Glomerular endothelial cell (primary cell): ENCODE measurements around the gene CEP152. TPM values are rescaled to one million over a fixed set of nuclear protein-coding genes. Genes with fewer than 3 reads are reported as not detected.
"Not testable (repeated sequence)": the region's sequence is repeated elsewhere in the genome, so short reads cannot be mapped to it uniquely, and the experiment has no call there.

Source experiments
- DNase-seq: peaks from one replicate; pipeline ENCODE4 v3.0.0-alpha.2; 2011; ENCODE audit warnings: low read depth, low spot score; ENCODE audit errors: extremely low read depth
- total RNA-seq: library from RNA; depleted of rRNA; stranded (reverse); fragments of >200 nt; gene quantifications from 2 replicates; pipeline ENCODE4 v1.2.3, GENCODE V29; 2015

Gene CEP152
- total RNA-seq, 1 donor from 2014 or later, result 3.9 TPM

DNA sequence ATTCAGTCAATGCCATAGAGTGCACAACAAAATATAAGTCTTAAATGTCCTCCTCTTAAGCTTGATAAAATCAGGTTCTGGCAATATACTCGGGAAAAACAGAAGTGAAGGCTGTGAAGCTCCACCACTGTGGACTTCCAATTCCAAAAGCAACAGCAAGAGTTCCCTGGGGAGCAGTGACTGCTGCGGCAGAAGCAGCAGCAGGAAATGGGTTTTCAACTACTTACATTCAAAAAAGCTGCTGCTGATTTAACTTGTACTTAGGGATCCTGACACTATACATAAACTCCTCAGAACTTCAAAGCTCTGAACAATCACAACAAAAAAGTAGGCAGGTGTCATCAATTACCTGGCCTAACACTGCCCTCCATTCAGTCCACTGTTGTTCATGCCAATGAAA lies 4.7 kb downstream of the CEP152 start:
- DNase-seq, result no peak

DNA sequence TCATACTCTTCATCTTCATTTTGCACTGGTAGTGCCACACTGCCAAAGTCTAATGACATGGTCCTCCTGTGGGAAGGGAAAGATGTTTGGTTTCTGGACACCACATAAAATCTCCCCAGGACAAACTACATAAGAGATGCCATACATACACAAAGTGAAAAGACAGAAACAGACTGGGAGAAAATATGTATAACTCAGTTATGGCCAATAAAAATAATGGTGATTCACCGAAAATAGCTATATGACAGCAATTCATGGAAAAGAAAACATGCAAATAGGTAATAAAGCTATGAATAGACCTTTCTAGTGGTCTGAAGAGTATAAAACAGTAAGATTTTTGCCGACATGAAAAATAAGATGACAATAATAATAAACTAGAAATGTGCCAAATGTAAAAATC lies 5.3 kb downstream of the CEP152 start:
- DNase-seq, result no peak

DNA sequence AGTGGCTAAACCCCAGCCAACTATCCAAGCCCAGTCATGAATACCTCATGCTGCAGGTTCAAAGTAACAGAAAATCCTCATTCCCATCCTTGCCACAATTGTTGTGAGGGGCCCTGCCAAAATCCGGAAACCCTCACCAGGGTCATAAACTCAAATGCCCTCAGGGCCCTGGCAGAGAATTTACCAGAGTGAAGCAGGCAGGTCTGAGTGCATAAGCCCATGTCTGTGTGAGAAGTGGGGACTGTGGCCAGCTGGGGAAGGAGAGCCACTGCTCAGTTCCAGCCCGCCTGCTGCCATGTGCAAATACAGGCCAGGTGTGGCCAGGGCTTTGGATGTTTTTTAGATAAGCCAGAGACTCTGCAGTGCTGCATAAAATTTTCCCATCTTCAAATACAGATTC lies 7.0 kb downstream of the CEP152 start:
- DNase-seq, result no peak

DNA sequence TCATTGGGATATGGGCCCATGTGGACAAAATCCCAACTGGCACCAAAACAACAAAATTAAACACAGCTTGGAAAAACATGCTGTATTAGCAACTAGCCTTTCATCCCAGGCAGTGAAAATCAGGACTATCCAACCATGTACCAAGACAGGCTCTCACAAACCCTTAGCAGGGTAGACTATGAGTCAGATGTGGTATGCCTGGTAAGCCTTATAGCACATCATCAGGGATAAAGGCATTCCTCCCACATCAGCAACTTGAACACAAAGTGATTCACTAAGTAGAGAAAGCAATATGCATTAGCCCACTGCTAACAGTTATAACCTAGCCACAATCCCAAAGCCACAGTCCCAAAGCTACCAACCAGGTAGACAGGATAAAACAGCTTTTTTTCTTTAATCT lies 8.0 kb downstream of the CEP152 start:
- DNase-seq, result no peak

DNA sequence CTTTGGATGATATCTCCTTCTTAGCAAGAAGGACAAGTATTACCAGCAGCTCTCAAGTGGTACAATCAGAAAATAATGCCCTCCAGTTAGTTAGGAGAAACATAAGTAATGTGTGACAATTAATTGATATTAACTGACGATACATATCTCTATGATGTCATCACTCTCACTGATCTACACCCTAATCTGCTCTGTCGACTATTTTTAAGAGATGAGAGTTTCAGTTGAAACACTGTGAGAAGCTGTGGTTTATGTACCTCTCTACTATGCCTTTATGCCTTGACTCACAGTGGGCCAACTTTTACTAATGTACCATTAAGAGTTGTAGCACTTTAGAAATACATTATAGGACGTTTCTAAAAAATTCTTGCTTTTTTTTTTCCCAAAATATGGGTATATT lies 8.6 kb downstream of the CEP152 start:
- DNase-seq, result no peak

DNA sequence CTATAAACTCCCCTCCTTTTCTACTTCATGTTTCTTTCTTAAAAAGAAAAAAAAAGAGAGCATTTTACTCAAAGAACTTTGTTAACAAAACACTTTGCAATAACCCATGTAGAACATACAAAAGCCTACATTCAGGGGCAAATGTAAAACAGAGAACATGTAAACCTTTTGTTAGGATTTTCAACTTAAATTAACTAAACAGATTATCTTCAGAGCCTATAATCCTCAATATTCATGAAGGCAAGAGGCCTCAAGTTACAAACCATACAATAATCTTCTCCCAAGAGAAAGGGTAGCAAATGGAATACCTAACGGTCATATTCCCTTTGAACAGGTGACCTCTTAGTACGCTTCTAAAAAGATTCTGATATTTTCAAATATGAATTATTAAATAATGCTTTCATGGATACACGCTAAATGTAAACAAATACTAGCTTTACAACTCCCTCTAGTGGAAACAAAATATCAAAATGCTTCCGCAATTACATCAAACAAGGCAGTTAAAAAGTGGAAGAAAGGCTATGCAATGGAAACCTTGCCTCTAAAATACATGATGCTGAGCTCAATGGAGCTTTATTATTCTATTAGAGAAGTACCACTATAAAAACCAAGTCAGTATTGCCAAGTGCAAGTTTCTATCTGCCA lies 9.9 kb downstream of the CEP152 start:
- DNase-seq, result peak; percentile 47

DNA sequence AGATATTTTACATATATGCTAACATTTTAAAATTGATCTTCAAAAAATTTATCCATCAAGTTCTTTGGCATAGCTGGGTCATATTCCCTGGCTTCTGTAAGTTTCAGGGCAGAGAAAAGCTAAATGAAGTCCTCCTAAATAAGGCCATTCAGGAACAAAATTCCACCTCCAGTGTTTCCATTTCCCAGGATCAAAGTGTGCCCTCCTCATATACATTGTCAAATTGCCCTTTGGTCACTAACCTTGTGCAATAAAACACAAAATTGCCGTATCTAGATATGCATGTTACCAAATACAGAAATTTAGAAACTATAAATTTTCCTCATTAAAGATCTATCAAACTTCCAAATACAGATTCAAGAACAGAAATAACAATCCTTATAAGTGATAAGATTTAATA lies 10.6 kb downstream of the CEP152 start:
- no peak for DNase-seq

DNA sequence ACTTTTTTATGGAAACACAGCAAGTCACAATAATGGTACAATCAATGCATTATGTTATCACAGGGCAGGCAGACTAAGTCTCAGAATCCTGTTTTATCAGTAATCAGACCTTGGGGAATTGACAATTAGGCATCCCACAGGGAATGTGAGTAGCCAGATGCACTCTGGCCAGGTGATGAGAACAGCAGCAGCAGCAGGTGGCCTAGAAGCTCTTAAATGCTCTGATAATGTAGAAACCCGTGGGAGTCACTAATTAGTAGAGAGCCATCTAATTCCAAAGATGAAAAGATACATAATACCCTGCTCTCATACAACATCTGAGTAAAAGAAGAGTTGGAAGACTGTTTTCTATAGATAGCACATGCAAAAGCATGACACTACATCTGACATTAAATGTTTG lies 12.6 kb downstream of the CEP152 start:
- DNase-seq, result no peak

DNA sequence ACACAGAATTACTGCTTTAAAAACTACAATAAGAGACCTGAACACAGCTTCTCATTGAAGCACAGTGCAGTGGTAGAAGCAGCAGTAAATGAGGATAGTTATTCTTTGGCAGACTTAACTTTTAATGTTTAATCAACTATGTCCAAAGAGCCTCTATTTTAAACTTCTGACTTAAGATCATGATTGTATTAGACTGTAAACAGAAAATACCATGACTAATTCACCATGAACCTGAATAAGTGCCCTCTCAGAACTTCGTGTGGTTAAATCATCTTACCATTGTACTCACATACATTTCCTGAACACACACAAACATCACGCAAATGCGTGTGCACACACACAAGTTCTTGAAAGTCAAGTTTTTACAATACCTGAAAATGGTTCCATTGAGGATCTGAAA lies 13.9 kb downstream of the CEP152 start:
- no peak for DNase-seq

DNA sequence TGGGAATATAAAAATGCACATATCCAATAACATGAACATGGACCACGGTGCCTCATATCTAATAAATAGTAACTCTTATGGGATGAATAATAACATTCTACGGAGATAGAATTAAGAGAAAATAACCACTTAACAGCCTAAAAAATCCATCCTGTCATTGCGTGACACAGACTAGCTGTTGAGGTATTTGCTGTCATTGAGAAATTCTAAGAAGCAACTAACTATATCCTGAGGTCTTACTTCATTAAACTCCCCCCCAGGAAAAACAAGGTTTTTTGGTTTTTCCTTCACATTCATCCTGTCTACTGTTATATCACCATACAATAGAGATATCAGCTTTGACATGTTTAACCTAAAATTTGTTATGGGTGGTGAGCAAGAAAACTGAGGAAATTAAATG lies 14.3 kb downstream of the CEP152 start:
- DNase-seq, result no peak

DNA sequence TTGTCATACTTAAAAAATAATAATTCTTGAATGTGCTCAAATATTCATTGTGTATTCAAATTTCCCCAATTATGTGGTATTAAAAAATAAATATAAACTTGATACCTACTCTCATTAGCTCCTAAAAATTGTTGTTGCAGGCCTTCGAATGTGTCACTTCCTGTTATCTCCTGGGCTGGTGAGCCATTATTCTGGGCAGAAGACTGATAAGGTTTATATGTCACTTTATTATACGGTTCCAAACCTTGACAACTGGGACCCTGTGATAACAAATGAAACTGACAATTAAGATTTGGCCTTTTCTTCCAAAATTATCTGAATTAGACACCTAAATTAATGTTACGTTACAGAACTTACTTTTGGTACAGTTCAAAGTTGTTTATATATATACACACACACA lies 15.0 kb downstream of the CEP152 start:
- no peak for DNase-seq

DNA sequence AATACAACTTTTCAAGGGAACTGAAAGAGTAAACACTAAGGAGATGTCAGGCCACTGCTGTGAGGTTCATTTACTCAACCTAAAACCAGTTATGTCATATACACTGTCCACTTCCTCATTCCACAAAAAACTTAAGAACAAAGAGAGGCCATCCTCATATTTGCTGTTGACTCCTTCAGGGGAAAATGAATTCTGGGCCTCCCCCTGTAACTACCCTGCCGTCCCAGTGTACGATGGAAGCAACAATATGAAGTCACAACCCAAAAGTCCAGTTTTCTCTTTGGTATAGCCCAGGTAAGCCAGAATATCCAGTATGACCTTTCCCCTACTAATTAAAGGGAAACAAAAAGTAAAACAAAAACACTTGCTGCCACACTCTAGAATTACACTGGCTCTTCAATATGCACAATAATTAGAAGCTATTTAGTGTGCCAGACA lies 16.2 kb downstream of the CEP152 start:
- DNase-seq, result no peak

DNA sequence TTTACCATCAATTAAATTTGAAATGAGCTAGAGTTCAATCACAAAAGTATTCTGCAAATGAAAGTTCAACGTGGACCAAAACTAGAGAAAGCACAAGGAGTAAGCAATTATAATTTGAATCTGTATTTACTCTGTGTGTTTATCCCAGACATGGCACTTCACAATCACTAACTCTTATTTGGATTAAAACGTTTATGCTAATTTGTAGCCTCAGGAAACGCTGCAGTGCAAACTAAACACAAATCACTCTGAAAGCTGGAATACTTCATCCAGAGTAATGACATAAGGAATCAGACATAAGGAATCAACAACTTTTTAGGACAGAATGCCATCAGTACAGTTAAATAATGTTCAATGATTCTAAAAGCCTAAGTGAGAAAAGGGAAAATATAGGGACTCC lies 18.5 kb downstream of the CEP152 start:
- DNase-seq, result no peak

DNA sequence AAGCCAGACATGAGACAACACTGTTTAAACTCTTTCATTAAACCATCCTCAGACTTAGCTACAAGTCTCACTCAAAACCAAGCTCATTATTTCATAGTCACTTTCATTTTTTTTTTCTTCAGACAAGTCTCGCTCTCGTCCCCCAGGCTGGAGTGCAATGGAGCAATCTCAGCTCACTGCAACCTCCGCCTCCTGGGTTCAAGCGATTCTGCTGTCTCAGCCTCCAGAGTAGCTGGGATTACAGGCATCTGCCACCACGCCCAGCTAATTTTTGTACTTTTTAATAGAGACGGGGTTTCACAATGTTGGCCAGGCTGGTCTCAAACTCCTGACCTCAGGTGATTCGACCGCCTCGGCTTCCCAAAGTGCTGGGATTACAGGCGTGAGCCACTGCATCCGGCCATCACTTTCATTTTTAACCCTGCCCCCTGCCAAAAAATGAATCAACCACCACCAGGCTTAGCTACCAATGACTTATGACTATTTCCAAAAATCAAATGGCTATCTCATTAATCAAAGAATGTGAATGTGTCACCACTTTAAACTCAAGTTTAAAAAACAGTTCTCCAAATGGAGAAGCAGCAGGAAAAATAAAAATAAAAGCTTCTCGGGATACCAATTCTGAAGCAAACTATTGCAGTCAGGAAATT lies 20.3 kb downstream of the CEP152 start:
- DNase-seq, result not testable (repeated sequence)

DNA sequence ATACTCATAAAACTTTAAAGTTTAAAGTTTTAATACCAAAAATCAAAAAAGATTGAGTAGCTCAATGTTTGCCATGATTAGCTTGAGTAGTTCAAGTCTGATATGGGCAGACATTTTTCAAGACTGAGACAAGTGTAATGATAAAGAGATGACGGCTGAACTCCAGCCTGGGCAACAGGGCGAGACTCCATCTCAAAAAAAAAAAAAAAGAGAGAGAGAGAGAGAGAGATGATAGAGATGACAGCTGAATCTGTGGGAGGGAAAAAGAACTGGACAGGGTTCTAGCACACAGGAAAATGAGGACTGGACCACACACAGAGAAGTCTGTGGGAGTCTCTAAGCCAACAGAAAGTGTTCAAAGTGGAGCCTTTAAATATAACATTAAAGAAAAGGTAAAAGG lies 25.2 kb downstream of the CEP152 start:
- no peak for DNase-seq

DNA sequence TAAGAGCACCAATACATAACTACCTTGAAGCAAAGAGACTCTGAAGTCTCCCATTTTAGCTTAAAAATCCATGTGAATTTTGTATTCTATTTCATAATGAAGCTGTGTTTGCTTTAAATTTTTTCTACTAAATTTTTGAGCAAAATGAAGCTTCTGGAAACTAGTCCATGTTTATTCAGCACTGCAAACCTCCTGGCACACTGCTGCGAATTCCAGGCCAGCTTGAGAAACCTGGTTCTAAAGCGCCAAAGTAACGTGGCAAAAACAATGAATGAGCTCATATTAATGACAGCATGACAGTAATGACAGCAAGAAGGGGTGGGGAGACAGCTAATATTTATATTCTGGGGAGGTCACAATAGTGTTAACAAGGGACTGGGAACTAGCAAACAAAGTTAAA lies 25.7 kb downstream of the CEP152 start:
- no peak for DNase-seq

DNA sequence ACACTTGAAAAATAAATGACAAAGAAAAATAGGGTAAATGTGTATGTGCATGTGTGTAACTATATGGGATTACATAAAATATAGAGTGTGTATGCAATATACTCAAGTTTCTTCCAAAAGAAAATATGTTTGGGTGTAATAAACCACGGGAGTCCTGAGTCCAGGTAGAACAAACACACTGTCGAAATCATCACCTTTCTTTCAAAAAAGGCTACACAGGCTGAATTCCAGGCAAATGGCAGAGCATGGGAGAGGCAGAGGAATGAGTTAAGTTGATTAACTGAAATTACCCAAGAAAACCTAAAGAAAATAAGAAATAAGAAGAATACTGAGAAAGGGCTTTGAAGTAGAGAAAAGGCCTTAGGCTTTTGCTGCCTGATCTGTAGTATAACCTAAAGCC lies 26.1 kb downstream of the CEP152 start:
- DNase-seq, result no peak

DNA sequence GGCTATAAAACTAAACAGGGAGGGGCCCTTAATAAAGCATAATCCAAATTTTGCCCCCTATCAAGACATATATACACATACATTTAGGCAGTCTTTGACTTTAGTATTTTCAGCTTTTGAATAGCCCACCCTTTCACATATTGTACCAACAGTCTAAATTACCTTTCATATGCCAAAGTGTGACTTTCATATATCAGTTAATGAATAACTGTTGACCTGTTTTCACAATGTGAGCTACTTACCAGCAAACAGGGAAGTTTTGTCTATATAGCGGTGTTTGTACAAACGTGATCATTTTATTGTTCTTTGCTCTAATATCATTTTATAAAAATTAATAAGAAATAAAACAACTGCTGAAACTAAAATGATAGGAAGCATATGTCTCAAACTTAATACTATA lies 28.0 kb downstream of the CEP152 start:
- no peak for DNase-seq

DNA sequence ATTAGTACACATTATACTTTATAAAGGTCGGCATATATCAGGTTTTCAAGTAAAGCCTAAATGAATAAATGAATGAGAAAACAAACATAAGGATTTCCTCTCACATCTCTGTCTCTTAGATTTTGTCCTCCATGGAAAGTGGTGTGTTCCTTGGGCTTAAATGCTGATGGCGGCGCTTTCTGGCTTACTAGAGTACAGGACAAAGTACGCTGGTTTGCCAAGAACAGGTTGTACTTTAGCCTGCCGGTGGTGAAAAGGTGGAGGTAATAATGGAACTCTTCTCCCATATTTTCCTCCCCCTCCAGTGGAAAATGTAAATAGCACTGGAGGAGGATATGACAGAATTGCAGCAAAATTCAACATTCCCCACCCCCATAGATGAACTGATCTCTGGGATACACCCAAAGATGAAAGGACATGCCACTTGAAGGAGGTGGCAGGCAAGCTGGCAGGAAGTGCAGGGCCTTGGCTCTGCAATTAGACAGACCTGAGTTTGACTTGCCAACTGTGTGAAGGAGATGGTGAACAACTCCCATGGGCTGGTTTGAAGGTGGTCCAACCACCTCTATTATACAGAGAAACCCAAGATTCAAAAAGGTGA lies 29.3 kb downstream of the CEP152 start:
- DNase-seq, result no peak

DNA sequence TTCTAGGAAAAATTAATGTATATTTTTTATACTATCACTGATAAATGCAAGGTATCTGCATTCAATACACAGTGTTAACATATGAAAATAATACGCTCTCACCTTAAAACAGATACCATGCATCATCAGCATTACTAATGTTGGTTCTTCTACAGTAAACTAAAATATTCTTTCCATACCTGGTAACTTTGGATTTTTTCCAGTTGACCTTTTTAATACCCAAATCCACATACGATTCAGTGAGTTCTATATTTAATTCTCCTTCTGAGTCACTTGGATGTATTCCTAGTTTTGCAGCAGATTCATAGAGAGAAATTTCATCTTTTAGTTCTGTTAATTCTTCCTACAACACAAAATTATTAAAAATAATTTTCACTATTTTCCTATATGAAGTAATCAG lies 29.9 kb downstream of the CEP152 start:
- no peak for DNase-seq

DNA sequence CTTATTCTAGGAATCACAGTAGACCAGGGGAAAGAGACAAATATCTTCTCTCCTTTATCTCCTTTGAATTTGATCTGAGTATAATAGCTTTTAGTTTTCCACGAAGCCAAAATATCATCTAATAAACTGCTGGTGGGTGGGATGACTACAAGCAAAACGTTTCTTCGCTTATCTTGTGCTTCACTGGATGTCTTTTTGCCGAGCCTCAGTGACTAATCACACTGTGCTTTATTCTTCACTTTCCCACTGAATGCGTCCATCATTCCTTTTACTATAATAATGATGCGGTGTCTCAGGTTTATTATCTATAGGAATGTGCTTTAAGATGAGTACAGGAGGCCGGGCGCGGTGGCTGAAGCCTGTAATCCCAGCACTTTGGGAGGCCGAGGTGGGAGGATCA lies 32.5 kb downstream of the CEP152 start:
- DNase-seq, result no peak

DNA sequence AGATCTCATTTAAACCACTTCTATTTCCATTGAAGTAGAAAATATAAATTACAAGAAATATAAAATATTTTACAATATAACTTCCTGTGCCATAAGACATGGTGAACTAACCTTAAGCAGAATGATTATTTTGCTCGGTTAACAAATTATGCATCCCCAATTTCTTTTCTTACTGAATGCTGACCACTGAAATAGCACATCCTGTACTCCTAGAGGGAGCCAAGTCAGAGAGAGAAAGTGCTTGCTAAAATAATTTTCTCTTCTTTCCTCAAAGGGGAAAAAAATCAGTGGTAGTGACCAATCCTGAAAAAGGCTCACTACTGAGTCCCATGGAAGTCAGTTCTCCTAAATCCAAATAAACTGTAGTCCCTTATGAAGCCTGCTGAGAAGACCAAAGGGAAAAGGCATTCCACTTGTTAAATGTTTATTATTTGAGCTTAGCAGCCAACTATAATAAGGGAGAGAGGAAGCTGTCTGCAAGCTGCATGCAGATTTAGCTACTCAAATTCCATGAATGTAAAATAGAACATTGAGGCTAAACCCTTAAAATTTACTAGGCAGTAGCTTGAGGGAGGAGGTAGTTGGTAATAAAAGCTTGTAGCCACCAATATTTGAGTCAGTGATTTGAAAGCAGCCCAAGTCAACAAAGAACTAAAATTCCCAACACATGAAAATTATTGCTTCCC lies 33.1 kb downstream of the CEP152 start:
- DNase-seq, result no peak
